Colonic mucosa (tissue), 4 donors: ENCODE results near the gene SNX27. TPM values are rescaled to one million over a fixed set of nuclear protein-coding genes. Genes with fewer than 3 reads are reported as not detected.
"Not testable (repeated sequence)": the region's sequence is repeated elsewhere in the genome, so short reads cannot be mapped to it uniquely, and the experiment has no call there.

ENCODE experiments used
- DNase-seq: peaks from one replicate; pipeline ENCODE4 v3.0.0-alpha.2; 2020
- H3K27ac ChIP-seq: fragments of 200-600 bp; one replicate; pipeline ENCODE4 v1.8.0; 2021
- H3K27me3 ChIP-seq: fragments of 200-600 bp; one replicate; pipeline ENCODE4 v1.8.0; 2021
- H3K36me3 ChIP-seq: fragments of 200-600 bp; one replicate; pipeline ENCODE4 v1.8.0; 2021
- H3K4me1 ChIP-seq: fragments of 200-600 bp; one replicate; pipeline ENCODE4 v1.8.0; 2021; ENCODE audit warnings: mild to moderate bottlenecking
- H3K4me3 ChIP-seq: fragments of 200-600 bp; one replicate; pipeline ENCODE4 v1.8.0; 2021
- H3K9ac ChIP-seq, 2 donors: one replicate each; pipeline ENCODE4 v1.7.0; 2013; ENCODE audit warnings: control low read depth in 2 of 2, low read depth in 2 of 2, low read length in 2 of 2
- H3K9me3 ChIP-seq: fragments of 200-600 bp; one replicate; pipeline ENCODE4 v1.8.0; 2021
- intact Hi-C: fragments of 100-400 bp; cut with DNase I; formaldehyde crosslinking; loops from one replicate; pipeline ENCODE4 v1.14.1; 2022
- total RNA-seq, 2 donors: library from RNA; stranded (reverse); fragmentation: NEBNext Ultra II Directional in 1 of 2; extraction: Animal tissue kit (Norgen Biotek cat#: 25700) in 1 of 2; gene quantifications; one replicate each; pipeline ENCODE4 v1.2.1, GENCODE V29; 2021
- TF ChIP-seq, protein P1 (sequence below): fragments of 200-600 bp; IDR thresholded peaks from one replicate; pipeline ENCODE4 v1.8.0; 2022; ENCODE audit warnings: antibody characterized with exemption, mild to moderate bottlenecking
- donor health status: healthy.
- donor health status: DM: no; HTN: no; CAD: no.
- donor health status: DM: no; HTN: no; CAD: no.

SNX27 gene
- total RNA-seq, 2 donors from 2014 or later = 28.7 to 32.0 TPM

DNA sequence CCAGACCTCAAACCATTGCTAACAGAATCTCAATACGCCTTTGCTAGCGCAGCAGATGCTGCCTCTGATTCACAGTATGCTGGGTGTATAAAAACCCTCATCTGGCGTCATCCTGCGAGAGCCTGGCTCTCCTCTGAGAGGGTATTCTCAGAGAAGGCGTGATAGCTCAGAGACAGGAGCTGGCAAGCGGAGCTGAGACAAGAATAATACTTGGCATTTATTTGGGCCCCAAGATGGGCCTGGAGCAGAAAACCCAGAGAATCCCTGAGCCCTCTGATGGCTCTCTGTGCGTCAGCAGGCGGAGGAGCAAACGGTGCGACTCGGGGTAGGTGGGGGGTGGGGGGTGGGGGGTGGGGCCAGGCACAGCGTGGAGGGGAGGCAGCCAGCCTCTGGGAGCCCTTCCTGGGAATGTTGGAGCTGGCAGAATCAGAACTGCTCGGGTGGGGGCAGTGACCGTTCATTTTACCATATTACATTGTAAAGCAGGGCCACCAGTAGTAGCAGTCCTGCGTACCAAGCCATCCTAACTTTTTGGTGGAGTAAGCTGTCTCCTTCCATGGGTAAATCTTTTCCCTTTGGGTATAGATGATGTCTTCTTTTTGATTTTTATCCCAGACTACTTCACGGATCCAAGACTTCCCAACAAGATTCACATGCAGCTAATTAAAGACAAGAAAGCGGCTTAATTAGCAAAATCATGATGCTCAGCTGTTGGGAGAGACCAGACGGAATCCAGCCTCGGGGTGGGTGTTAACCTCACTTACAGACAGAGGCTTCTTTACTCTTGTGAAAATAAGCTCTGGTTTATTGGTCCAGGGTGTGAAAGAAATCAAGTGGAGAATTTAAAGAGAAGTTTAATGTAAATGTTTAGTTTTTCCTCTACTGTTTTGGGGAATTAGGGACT lies 116.6 kb downstream of the SNX27 start:
- no peak overlapping the region for H3K9ac ChIP-seq
- no peaks in the 10 kb centered on the region for H3K36me3 ChIP-seq
- H3K27me3 ChIP-seq = no peaks in the 10 kb centered on the region
- DNase-seq = peak; percentile 18
- no peak overlapping the region for H3K27ac ChIP-seq
- TF ChIP-seq, protein P1, sequence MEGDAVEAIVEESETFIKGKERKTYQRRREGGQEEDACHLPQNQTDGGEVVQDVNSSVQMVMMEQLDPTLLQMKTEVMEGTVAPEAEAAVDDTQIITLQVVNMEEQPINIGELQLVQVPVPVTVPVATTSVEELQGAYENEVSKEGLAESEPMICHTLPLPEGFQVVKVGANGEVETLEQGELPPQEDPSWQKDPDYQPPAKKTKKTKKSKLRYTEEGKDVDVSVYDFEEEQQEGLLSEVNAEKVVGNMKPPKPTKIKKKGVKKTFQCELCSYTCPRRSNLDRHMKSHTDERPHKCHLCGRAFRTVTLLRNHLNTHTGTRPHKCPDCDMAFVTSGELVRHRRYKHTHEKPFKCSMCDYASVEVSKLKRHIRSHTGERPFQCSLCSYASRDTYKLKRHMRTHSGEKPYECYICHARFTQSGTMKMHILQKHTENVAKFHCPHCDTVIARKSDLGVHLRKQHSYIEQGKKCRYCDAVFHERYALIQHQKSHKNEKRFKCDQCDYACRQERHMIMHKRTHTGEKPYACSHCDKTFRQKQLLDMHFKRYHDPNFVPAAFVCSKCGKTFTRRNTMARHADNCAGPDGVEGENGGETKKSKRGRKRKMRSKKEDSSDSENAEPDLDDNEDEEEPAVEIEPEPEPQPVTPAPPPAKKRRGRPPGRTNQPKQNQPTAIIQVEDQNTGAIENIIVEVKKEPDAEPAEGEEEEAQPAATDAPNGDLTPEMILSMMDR = no peak
- H3K4me3 ChIP-seq = no peak overlapping the region
- intact Hi-C loops = no loop called here
- H3K9me3 ChIP-seq = no peaks in the 10 kb centered on the region
- H3K4me1 ChIP-seq = no peaks in the 10 kb centered on the region

DNA sequence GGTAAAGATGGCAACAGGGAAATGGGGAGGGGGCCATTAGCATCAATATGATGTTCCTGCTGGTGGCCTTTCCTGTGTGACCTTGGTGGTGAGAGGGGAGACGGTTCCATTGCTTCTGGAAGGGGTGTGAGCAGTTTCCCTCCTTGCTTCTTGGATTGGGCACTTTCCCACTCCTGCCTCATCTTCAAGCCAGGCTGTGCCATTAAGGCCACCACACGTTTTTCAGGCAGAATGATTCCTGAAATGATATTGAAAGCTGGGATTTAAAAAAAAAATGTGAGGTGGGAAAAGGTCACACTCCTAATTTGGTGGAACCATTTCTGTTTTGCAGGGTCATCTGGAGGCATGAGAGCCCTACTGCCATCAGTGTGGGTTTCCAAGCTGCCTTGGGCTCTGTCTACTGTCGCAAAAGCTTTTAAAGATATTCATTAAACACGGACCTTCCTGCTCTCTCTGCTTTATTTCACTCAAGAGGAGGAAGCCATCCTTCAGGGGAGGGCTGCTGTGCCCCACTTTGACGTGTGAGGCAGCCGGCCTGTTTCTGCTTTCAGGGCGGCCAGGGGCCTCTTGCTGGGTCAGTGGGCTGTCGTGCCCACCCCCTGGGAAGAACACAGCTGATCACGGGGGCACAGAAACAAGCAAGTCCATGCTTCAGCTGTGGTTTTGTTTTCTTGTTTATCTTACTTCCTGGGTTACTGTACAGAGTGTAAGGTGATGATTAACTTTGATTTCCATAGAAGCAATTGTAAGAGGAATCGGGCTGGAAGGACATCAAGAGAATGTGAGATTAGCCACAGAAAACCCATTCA lies 117.5 kb downstream of the SNX27 start:
- Histone ChIP-seq H3K27ac (peak overlapping the region; percentile 56), H3K27me3 (no peaks in the 10 kb centered on the region), H3K9ac (peak overlapping the region in 1 of 2 donors; percentile 53), H3K36me3 (no peaks in the 10 kb centered on the region), H3K4me3 (no peak overlapping the region), H3K9me3 (no peaks in the 10 kb centered on the region), H3K4me1 (no peaks in the 10 kb centered on the region)
- intact Hi-C loops = no loop called here
- TF ChIP-seq, protein P1 = no peak
- peak; percentile 21 for DNase-seq

DNA sequence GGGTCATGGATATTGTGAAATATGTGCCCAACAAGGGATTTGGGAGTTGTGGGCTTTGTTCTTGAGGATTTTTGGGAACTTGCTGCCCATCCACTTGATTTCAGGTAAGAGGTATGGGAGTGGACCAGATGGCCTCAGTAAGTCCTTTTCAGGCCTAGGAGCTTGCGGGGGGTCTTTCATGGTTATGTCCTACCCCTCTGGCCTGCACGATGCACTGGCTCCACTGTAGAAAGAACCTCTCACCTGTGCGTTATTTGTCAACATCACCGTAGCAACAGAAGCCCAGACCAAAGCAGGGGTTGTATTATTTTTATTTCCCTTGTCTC lies 118.1 kb downstream of the SNX27 start:
- Histone ChIP-seq H3K27ac (peak overlapping the region; percentile 56), H3K27me3 (no peaks in the 10 kb centered on the region), H3K36me3 (no peaks in the 10 kb centered on the region), H3K4me1 (no peaks in the 10 kb centered on the region), H3K9me3 (no peaks in the 10 kb centered on the region), H3K4me3 (no peak overlapping the region), H3K9ac (no peak overlapping the region)
- peak; percentile 19 for DNase-seq
- intact Hi-C loops = loop anchor here (5.0 to 10.0 kb wide), 2 partner anchors 193 to 285 kb away; no protein-coding TSS in a partner anchor
- TF ChIP-seq, protein P1 = no peak

DNA sequence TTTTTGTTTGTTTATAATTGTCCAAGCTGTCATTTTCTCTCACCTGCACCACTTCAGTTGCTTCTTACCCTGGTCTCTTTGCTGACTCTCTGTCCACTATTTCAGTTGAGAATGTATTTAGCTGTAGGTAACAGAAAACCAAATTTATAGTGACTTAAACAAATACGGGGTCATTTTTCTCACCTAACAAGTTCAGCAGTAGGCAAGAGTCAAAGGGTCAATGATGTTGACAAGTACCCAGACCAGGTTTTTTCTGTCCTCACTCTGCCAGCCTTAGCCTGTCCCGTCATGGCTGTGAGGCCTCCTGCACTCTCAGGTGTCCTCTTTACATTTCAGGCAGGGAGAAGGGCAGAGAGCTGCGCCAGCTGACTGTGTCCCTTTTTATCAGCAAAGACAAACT lies 121.3 kb downstream of the SNX27 start:
- TF ChIP-seq, protein P1 = no peak
- DNase-seq = no peak
- no peaks in the 10 kb centered on the region for H3K4me1 ChIP-seq
- no peaks in the 10 kb centered on the region for H3K27me3 ChIP-seq
- no peak overlapping the region for H3K9ac ChIP-seq
- no peak overlapping the region for H3K4me3 ChIP-seq
- no peak overlapping the region for H3K27ac ChIP-seq
- intact Hi-C loops = loop anchor here (5.0 to 10.0 kb wide), 2 partner anchors 196 to 288 kb away; no protein-coding TSS in a partner anchor
- H3K36me3 ChIP-seq = no peaks in the 10 kb centered on the region
- no peaks in the 10 kb centered on the region for H3K9me3 ChIP-seq

DNA sequence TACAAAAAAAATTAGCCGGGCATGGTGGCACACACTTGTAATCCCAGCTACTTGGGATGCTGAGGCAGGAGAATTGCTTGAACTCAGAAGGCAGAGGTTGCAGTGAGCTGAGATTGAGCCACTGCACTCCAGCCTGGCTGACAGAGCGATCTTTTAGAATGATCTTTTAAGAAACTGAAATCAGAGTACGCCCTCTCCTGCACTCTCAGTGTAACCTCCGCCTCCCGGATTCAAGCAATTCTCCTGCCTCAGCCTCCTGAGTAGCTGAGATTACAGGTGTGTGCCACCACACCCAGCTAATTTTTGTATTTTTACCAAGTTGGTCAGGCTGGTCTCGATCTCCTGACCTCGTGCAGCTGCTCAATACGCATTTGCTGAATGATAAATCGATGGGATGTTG lies 122.1 kb downstream of the SNX27 start:
- not testable (repeated sequence) for H3K36me3 ChIP-seq, H3K27me3 ChIP-seq, H3K4me1 ChIP-seq, H3K4me3 ChIP-seq, H3K9me3 ChIP-seq, DNase-seq, H3K9ac ChIP-seq, H3K27ac ChIP-seq
- intact Hi-C loops = loop anchor here (2.0 to 10.0 kb wide), 3 partner anchors 41 to 289 kb away; no protein-coding TSS in a partner anchor
